VCaP (cell line): Measurements from ENCODE around the gene BRINP2.

Experiments used
- H3K27ac ChIP-seq: fragments of 450-650 bp; 2 replicates; pipeline ENCODE4 v1.5.1; 2017
- TF ChIP-seq, protein P1 (sequence below): fragments of 450-650 bp; conservative IDR thresholded peaks from 2 replicates; pipeline ENCODE4 v1.5.1; 2017; ENCODE audit warnings: mild to moderate bottlenecking, moderate library complexity

Gene BRINP2

DNA sequence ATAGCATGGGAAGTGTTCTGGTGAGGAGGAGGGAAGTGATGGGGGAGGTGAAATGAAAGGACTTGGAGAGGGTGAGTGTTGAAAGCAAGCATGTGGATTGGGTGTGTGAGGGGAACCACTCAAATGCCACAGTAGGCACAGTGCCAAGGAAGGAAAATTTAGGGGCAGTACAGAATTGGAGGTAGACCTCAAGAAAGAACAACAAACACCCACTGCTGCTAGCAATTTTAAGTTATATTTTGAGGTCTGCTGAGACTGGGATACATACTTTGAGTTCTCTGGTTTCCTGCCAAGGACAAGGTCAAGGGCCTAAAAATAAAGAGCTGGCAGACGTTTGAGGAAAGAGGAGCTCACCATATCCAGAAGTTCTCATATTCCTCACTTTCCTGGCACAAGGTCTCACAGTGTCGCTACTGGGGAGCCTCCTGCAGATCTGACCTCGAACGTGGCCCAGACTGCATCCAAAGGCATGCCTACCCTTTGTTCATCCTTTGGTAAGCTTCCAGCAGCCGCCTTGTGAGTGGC lies 104.0 kb downstream of the BRINP2 start:
- H3K27ac ChIP-seq: peak overlapping the region; percentile 28; the same call in 1 of the 2 replicates
- TF ChIP-seq, protein P1, sequence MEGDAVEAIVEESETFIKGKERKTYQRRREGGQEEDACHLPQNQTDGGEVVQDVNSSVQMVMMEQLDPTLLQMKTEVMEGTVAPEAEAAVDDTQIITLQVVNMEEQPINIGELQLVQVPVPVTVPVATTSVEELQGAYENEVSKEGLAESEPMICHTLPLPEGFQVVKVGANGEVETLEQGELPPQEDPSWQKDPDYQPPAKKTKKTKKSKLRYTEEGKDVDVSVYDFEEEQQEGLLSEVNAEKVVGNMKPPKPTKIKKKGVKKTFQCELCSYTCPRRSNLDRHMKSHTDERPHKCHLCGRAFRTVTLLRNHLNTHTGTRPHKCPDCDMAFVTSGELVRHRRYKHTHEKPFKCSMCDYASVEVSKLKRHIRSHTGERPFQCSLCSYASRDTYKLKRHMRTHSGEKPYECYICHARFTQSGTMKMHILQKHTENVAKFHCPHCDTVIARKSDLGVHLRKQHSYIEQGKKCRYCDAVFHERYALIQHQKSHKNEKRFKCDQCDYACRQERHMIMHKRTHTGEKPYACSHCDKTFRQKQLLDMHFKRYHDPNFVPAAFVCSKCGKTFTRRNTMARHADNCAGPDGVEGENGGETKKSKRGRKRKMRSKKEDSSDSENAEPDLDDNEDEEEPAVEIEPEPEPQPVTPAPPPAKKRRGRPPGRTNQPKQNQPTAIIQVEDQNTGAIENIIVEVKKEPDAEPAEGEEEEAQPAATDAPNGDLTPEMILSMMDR: no peak

DNA sequence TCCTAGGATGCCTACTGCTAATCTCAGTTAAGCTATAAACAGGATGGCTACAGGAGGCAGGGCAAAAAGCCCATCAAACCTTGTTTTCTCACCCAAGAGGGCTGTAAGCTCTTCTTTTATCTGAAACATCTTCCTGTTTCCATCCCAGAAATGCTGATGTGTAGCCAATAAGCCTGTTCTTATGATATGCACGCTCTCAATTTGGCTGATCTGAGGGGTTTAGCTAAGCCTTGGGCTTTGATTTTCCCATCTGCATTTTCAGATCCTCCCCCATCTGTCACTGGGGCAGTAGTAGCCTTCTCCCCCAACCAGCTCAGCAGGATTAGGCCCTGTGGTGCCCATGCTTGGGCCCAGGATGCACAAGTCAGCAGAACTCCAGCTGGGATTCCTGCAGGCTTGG lies 105.0 kb downstream of the BRINP2 start:
- H3K27ac ChIP-seq: no peak overlapping the region; the same call in 1 of the 2 replicates
- TF ChIP-seq, protein P1: no peak

DNA sequence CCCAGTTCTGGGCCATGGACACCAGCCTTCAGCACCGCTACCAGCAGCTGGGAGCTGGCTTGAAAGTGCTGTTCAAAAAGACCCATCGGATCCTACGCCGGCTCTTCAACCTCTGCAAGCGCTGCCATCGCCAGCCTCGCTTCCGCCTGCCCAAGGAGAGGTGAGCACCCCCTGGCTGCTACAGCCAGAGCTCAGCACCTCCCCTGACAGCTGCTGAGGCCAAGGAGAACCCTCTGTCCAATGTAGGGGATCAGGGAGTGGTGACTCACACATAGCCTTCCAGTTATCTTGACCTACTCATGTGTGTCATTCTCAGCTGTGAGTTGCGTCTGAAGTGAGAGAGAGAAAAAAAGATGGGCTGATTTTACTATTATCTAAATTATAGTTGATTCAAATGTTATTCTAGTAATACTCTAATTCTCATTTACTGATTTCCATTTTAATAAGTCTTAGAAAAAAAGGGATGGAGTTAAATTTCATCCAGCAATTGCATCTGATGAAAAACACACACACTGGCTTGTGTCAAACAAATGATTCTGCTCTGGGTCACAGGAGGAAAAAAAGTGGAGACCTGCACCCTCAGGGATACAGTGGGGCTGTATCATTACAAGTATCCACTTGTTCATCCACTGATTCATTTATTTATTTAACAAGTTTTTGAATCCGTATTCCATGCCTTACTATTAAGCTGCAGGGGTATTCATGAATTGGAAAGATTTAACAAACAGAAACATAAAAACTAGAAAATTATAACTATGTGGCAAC lies 108.0 kb downstream of the BRINP2 start:
- H3K27ac ChIP-seq: no peak overlapping the region
- TF ChIP-seq, protein P1: no peak

DNA sequence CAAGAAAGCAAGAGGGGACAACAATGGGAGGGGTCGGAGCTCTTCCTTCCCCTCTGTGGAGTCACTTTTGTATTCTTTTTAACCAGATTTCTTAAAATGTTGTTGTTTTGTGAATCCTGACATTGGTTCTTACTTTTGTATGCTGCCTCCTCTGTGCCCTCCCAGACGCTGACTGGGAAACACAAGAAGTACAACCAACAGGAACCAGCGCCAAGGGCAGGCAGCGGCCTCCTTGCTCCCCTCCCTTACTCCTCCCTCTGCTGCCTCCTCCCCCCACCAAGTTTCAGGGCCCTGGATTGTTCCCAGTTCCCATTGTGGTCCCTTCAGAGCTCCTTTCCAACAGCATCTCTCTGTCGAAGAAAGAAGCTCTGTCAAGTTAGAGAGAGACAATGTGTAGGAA lies 111.1 kb downstream of the BRINP2 start:
- H3K27ac ChIP-seq: no peak overlapping the region
- TF ChIP-seq, protein P1: no peak

DNA sequence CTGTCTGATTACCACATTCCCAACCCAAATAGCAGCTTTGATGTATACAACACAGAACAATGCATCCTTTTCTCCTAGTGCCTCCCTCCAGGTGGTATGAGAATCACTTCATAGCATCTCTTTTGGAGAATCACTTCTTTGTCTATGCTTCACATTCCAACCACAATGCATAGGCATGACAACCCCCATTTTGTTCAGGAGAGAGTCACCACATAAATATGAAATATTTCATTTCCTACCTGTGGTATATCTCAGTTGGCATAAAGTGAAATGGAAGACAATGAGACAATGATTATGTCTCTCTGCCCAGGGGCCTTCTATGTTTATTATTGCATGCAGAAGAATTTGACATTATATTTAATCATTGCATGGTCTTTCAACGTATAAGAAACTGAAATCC lies 112.2 kb downstream of the BRINP2 start:
- no peak overlapping the region for H3K27ac ChIP-seq
- TF ChIP-seq, protein P1: no peak

DNA sequence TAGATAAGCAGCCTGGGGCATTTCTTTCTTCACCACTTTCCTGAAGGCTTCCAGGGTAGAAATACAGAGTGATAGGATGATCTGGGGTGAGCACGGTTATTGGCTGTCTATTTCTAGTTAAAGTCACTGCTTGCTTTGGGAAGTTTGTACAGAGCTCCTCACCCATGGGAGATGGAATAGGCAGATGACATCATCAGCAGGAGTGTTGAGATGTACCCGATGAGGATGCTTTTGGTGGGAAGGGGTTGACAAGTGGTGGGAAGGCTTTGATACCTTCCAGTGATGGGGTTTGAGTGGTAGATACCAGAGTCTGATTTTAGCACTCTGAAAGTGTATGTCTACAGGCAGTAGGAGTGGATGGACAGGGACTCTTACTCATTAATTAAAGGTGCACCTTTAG lies 112.6 kb downstream of the BRINP2 start:
- no peak overlapping the region for H3K27ac ChIP-seq
- TF ChIP-seq, protein P1: no peak

DNA sequence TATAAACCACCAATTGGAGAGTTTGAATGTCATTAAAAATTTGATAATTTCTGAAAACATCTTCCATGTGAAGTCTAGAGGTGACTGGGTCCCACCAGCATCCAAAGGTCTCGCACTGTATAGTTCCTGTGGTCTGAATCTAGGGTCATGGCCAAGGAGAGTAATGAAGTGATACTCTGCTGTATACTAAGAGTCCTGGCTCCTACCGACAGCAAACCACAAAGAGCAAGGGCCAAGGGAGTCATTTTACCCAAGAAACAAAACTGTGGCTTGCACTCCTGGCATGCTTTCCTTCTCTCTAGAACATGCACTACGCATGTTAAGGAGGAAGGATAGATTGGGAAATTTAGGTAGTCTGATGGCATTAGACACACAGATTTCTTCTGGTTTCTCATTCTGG lies 115.6 kb downstream of the BRINP2 start:
- no peak overlapping the region for H3K27ac ChIP-seq
- TF ChIP-seq, protein P1: no peak
